Measurements from ENCODE around the gene MED12L. TPM values are rescaled to one million over a fixed set of nuclear protein-coding genes. Genes with fewer than 3 reads are reported as not detected.

Gene MED12L
- total RNA-seq, 1 donor, result 4.0 TPM

DNA sequence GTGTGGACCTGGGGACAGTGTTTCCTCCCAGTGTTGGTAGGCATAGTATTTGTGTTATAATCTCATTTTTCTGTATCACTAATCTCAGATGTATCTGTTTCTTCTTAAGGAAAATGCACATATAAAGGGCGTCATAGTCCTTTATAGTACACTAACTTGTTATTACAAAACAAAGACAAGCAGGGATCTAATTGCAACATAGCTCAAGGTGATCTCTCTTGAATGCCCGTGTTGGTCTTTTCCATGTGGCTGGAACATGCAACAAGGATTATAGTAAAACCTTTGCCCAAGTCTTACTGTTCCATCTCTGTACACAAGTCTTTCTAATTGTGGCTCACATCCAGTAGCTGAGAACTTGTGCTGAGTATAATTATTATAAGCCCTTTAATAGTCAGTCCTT, 234.7 kb downstream of the MED12L start:
- Histone ChIP-seq H3K27me3 (ENCODE audit: insufficient read depth, low read length) (no peaks in the 10 kb centered on the region), H3K4me3 (ENCODE audit: low read length) (no peak overlapping the region), H3K9me3 (ENCODE audit: low read depth, low read length) (no peaks in the 10 kb centered on the region), H3K4me1 (ENCODE audit: insufficient read depth, low read length) (peaks cover 47% of the 10 kb centered on the region)

DNA sequence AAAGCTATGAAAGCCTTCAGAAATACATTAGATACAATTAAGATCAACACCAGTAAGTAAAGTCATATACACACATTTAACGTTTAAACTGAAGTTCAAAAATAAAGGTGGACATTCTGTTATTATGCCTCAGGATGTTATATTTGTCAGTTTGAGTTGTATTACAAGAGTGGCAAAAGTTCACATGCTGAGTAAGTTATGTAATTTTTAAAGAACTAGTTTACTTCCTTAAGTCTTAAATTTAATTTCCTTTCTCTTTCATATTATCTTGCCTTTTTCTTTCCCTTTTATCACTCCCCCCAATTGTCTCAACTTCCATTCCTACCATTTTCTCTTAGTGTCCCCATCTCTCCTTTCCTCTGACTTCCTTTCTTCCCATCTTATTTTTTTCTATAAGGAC, 236.1 kb downstream of the MED12L start:
- no peaks in the 10 kb centered on the region for H3K27me3 ChIP-seq (ENCODE audit: insufficient read depth, low read length)
- no peaks in the 10 kb centered on the region for H3K9me3 ChIP-seq (ENCODE audit: low read depth, low read length)
- H3K4me3 ChIP-seq (ENCODE audit: low read length), result no peak overlapping the region
- peaks cover 54% of the 10 kb centered on the region for H3K4me1 ChIP-seq (ENCODE audit: insufficient read depth, low read length)

DNA sequence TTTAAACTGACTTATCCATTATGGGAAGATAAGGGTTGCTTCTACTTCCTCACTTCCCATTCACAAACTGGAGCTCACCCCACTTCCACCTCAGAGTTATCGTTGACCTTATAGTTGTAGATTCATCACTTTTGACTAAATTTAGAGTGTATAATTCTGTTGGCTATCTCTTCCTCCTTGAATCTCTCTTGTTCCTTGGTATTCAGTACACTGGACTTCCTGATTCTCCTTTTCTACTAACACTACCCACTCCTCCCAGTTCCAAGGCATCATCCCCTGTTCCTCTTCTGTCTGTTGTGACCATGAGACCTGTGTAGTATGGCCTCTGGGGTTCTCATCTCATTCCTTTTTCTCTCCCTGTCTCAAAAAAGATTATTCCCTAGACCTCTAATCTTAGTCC, 237.0 kb downstream of the MED12L start:
- peaks cover 63% of the 10 kb centered on the region for H3K4me1 ChIP-seq (ENCODE audit: insufficient read depth, low read length)
- no peaks in the 10 kb centered on the region for H3K27me3 ChIP-seq (ENCODE audit: insufficient read depth, low read length)
- no peaks in the 10 kb centered on the region for H3K9me3 ChIP-seq (ENCODE audit: low read depth, low read length)
- no peak overlapping the region for H3K4me3 ChIP-seq (ENCODE audit: low read length)

DNA sequence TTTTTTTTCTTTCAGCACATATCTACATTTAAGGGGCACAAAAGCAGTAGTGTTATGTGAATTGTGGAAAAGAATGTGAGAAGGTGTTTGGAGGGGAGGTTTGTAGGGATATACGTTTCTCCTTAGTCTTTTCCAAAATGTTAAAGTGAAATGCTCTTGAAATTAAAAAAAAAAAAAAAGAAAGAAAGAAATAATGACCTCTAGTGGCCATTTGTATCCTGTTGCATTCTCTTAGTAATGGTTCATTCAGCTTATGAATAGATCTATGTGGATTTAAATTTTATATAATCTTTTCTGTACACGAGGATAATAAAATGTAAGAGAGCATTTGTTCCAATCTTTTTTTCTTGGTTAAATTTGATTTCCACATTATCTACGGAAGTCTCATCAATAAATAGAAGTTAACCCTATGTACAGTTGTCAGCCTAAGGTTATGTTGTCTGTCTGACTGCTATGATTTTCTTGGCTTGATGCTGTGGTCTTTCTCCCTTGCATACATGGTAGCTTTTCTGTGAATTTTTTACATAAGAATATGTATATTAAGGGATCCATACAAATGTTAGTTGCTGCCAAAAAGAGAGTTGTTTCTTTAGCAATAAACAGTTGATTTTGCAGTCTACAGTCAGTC, 242.2 kb downstream of the MED12L start:
- Histone ChIP-seq H3K4me1 (ENCODE audit: insufficient read depth, low read length) (peaks cover 50% of the 10 kb centered on the region), H3K4me3 (ENCODE audit: low read length) (peak overlapping the region; percentile 68), H3K9me3 (ENCODE audit: low read depth, low read length) (no peaks in the 10 kb centered on the region), H3K27me3 (ENCODE audit: insufficient read depth, low read length) (no peaks in the 10 kb centered on the region)

DNA sequence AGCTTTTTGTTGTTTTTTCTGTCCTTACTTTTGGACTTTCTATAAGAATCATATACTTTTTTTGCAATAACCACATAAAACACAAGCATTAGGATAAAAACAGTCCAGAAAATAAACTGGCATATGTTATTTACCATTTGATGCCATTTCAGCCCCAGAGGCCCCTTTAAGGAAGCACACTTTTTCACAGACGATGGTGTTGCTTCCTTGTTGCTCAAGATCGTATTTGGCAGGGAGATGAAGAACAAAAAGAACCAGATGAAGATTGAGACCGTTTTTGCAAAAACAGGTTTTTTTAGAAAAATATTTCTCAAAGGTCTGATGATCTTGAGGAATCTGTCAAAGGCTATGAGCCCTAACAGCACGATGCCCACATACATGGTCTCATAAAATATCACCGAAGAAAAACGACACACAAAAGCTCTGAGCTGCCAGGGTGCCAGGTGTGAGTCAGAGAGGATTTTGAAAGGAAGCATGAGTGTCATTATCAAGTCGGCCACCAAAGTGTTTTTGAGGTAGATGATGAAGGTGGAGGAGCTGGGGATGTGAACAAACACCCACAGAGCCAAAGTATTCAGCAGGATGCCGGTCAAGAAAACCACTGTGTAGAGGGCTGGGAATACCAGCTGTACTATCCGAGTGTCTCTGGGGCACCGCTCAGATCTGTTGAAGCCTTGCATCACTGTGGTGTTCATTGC, 243.0 kb downstream of the MED12L start:
- no peaks in the 10 kb centered on the region for H3K27me3 ChIP-seq (ENCODE audit: insufficient read depth, low read length)
- peak overlapping the region; percentile 68 for H3K4me3 ChIP-seq (ENCODE audit: low read length)
- H3K9me3 ChIP-seq (ENCODE audit: low read depth, low read length), result no peaks in the 10 kb centered on the region
- peaks cover 54% of the 10 kb centered on the region for H3K4me1 ChIP-seq (ENCODE audit: insufficient read depth, low read length)

DNA sequence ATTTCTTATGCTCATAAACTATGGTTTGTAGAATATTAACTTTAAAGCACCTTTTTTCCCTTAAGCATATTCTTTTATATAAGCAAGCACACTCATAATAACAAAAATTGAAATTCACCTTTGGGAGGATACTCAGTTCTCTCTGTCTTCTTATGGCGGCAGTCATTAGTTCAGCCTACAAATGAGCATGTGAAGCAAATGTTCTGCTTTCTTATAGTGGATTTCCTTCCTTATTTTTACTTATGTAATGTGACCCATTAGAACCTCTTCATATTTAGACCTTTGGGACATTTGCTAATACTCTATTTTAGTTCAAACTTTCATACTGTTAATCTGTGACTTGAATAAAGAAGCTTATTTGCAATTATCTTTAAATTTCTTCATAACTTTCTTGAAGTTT, 243.9 kb downstream of the MED12L start, which contains the start of gene P2RY13:
Gene P2RY13 (minus strand): TSS at position 187 of the 400 bp plus-strand sequence. CDS start 21 bp downstream, at position 166.
- Histone ChIP-seq H3K27me3 (ENCODE audit: insufficient read depth, low read length) (no peaks in the 10 kb centered on the region), H3K4me3 (ENCODE audit: low read length) (peak within 1 kb of the TSS; percentile 68), H3K4me1 (ENCODE audit: insufficient read depth, low read length) (peaks cover 50% of the 10 kb centered on the region), H3K9me3 (ENCODE audit: low read depth, low read length) (no peaks in the 10 kb centered on the region)

DNA sequence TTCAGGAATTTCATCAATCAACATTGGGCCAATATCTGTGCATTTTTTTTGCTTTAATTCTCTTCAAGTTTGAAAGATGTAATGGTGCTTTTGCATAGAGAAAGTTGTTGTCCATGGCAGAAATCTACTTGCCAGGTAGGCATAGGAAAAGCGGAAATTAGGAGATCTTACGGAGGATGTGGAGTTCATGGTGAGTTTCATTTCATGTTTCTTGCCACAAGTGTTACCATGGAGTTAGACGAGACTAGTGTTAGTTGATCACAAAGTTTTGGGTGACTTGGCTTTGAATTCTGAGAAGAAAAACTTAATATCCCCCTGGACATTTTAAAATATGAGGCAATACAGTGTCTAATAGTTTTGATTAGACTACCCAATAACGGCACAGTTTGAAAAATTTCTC, 244.9 kb downstream of the MED12L start:
- no peaks in the 10 kb centered on the region for H3K27me3 ChIP-seq (ENCODE audit: insufficient read depth, low read length)
- no peaks in the 10 kb centered on the region for H3K9me3 ChIP-seq (ENCODE audit: low read depth, low read length)
- no peak overlapping the region for H3K4me3 ChIP-seq (ENCODE audit: low read length)
- H3K4me1 ChIP-seq (ENCODE audit: insufficient read depth, low read length), result peaks cover 48% of the 10 kb centered on the region

DNA sequence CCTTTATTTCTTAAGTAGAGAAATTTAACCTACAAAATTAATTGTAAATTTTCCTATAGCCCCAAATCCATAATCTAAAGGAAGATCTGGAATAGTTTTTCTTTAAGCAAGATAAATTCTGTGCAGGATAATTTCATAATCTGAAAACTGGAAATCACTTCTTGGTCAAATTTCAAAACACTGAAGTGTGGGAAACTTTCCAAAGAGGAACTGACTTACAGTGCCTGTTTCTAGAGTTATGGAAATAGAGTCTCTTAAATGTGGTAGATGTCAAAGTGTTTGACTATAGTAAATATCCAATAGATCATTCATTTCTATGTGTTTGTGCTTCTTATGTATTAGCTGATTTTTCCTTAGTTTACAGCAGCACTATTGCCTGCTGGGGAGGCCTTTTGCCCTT, 245.4 kb downstream of the MED12L start:
- Histone ChIP-seq H3K27me3 (ENCODE audit: insufficient read depth, low read length) (no peaks in the 10 kb centered on the region), H3K4me3 (ENCODE audit: low read length) (no peak overlapping the region), H3K9me3 (ENCODE audit: low read depth, low read length) (no peaks in the 10 kb centered on the region), H3K4me1 (ENCODE audit: insufficient read depth, low read length) (peaks cover 47% of the 10 kb centered on the region)

DNA sequence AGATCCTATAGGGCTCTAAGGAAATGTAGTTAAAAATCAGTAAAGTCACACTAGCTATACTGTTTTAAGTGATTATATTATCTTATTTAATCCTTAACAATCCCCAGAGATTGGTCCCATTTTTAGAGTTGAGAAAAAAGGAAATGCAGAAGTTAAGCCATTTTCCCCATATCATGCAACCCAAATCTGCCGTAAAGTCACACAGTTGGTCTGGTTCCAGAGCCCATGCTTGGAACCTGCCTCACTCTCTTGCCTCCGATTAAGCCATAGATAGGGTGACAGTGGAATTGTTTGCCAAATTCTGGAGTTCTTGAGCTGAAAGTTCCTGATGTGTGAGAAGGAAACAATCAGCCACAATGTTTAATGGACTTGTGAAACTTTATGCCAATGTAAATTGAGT, 246.2 kb downstream of the MED12L start:
- peaks cover 39% of the 10 kb centered on the region for H3K4me1 ChIP-seq (ENCODE audit: insufficient read depth, low read length)
- no peaks in the 10 kb centered on the region for H3K27me3 ChIP-seq (ENCODE audit: insufficient read depth, low read length)
- H3K9me3 ChIP-seq (ENCODE audit: low read depth, low read length), result no peaks in the 10 kb centered on the region
- no peak overlapping the region for H3K4me3 ChIP-seq (ENCODE audit: low read length)

DNA sequence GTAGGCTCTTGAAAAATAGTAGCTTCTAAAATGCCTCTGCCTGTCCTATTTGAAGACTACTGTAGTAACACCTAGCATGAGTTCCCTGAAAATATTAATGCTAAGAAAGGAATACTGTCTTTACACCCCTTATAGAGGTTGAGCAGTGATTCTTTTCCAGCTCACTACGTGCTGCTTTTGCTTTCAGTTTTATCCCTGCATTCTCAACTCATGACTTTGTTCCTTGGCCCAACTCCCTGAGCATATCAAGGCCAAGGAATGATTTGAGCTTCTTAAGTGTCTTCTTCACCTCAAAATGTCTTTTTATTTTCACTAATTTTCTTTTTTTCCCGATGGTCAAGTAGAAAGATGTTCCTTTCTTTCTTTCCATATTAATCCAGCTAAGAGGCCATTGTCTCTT, 260.4 kb downstream of the MED12L start:
- H3K4me1 ChIP-seq (ENCODE audit: insufficient read depth, low read length), result peaks cover 57% of the 10 kb centered on the region
- H3K9me3 ChIP-seq (ENCODE audit: low read depth, low read length), result no peaks in the 10 kb centered on the region
- no peaks in the 10 kb centered on the region for H3K27me3 ChIP-seq (ENCODE audit: insufficient read depth, low read length)
- peak overlapping the region; percentile 5 for H3K4me3 ChIP-seq (ENCODE audit: low read length)

DNA sequence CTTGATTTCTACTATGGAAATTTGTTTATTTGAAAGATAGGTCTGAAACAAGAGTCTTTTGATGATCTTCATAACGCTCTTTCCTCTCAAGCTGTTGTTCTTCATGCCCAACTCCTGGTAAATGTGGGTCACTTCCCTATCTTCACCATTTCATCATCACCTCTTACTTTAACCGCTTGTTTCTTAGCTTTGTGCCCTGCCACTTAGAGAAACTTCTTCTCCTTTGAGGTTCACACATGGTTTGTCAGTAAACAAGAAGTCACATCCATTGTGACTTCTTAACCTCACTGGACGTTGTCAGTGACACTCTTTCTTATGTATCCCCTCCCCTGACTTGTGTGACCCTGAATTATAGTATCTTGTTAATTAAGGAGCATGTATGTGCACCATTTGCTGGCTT, 260.8 kb downstream of the MED12L start:
- Histone ChIP-seq H3K4me1 (ENCODE audit: insufficient read depth, low read length) (peaks cover 61% of the 10 kb centered on the region), H3K4me3 (ENCODE audit: low read length) (peak overlapping the region; percentile 5)

DNA sequence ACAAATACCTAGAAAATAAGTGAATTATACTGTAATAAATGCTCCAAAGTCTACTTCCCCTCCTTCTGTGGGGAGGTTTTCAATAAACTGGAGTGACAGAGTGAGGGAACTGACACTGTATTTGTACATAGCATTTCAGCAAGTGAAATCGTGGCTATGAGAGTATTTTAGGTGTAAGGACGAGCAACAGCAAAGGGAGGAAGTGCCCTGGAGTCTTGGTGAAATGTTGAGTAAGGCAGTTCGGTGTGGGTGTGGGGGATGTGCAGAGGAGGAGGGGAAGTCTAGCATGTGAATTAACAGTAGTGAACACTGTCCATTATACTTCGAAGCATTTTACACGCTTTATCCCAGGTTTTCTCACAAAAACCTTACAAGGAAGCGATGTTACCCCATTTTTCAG, 262.0 kb downstream of the MED12L start:
- peaks cover 71% of the 10 kb centered on the region for H3K4me1 ChIP-seq (ENCODE audit: insufficient read depth, low read length)
- no peaks in the 10 kb centered on the region for H3K27me3 ChIP-seq (ENCODE audit: insufficient read depth, low read length)
- H3K4me3 ChIP-seq (ENCODE audit: low read length), result no peak overlapping the region
- no peaks in the 10 kb centered on the region for H3K9me3 ChIP-seq (ENCODE audit: low read depth, low read length)

More for the DNA sequence above, 260.8 kb downstream of the MED12L start:
- Histone ChIP-seq H3K9me3 (ENCODE audit: low read depth, low read length) (no peaks in the 10 kb centered on the region), H3K27me3 (ENCODE audit: insufficient read depth, low read length) (no peaks in the 10 kb centered on the region)

DNA sequence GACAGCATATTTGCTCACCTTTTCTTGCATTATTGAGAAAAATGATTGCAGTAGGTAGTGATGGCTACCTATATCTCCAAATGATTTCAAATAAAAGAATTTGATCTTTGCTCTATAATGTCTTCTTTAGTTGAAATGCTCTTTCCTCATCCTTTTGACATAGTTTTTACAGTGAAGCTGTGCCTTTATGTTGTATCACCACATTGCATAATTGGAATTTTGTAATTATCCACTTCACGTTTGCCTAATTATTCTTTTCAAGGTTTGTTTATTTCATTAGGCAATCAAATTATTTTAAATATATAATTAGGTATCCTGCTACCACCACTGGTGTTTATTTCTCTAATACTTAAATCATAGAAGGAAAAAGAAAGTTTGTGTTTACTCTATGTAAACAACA, 265.2 kb downstream of the MED12L start:
- H3K4me3 ChIP-seq (ENCODE audit: low read length), result no peak overlapping the region
- H3K4me1 ChIP-seq (ENCODE audit: insufficient read depth, low read length), result peaks cover 64% of the 10 kb centered on the region
- no peaks in the 10 kb centered on the region for H3K27me3 ChIP-seq (ENCODE audit: insufficient read depth, low read length)
- no peaks in the 10 kb centered on the region for H3K9me3 ChIP-seq (ENCODE audit: low read depth, low read length)

DNA sequence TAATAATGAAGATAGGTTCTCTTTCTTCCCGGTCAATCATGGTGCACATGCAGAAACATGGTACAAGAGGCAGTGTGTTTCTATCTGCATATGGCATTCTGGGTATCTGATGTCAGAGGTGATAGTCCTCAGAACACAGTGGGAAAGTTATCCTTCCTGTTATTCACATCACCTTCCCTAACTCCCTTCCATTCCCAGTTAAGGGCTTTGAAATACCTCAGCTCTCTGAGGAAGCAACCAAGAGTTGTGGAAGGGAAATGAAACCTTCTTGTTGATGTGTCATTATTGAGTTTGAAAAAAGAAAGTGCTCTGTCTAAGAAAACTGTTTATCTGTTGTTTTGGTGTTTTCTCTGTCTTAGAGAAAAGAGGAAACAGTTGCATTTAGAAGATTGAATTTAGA, 265.8 kb downstream of the MED12L start:
- peaks cover 63% of the 10 kb centered on the region for H3K4me1 ChIP-seq (ENCODE audit: insufficient read depth, low read length)
- no peaks in the 10 kb centered on the region for H3K27me3 ChIP-seq (ENCODE audit: insufficient read depth, low read length)
- no peak overlapping the region for H3K4me3 ChIP-seq (ENCODE audit: low read length)
- H3K9me3 ChIP-seq (ENCODE audit: low read depth, low read length), result no peaks in the 10 kb centered on the region

DNA sequence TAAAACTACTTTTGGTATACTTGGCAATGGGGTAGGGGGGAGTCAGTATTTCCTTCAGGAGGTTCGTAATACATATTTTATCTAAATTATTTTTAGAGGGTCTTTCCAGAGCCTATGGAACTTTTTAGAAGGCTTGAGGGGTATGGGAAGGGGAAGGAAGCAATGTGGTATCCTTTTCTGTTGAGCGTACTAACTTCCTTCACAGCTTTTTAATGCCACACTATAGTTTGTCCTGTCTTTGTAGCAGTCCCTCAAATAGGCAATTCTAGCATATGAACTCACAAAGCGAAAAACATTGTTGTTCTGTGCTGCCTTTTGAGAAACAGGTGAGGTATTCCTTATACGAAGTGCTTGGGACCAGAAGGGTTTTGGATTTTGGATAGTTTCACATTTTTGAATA, 266.2 kb downstream of the MED12L start:
- no peaks in the 10 kb centered on the region for H3K27me3 ChIP-seq (ENCODE audit: insufficient read depth, low read length)
- H3K4me1 ChIP-seq (ENCODE audit: insufficient read depth, low read length), result peaks cover 58% of the 10 kb centered on the region
- no peak overlapping the region for H3K4me3 ChIP-seq (ENCODE audit: low read length)
- H3K9me3 ChIP-seq (ENCODE audit: low read depth, low read length), result no peaks in the 10 kb centered on the region
